GM19467 (cell line): Measurements from ENCODE around the gene WNK1.
"Not testable (repeated sequence)": the region's sequence is repeated elsewhere in the genome, so short reads cannot be mapped to it uniquely, and the experiment has no call there.

Source experiments
- ATAC-seq: cut with Tn5 transposase; IDR thresholded peaks from one replicate; pipeline ENCODE4 v1.9.1; 2021; ENCODE audit warnings: mild to moderate bottlenecking, moderate library complexity; ENCODE audit not compliant: unreplicated experiment

The WNK1 gene

GRCh38 chr12:810671-811415 lies 58.5 kb downstream of the WNK1 start:
- no peak for ATAC-seq

- ATAC-seq = no peak
Measured at GRCh38 chr12:812950-813349, 60.6 kb downstream of the WNK1 start.

GRCh38 chr12:817456-817855 lies 65.1 kb downstream of the WNK1 start:
- ATAC-seq = not testable (repeated sequence)

- ATAC-seq = no peak
Measured at GRCh38 chr12:817941-818600, 65.7 kb downstream of the WNK1 start.

- no peak for ATAC-seq
Measured at GRCh38 chr12:818733-819132, 66.4 kb downstream of the WNK1 start.

- ATAC-seq = no peak
Measured at GRCh38 chr12:820336-820735, 68.0 kb downstream of the WNK1 start.

GRCh38 chr12:823028-823698 lies 70.8 kb downstream of the WNK1 start:
- ATAC-seq = peak; percentile 82

- no peak for ATAC-seq
Measured at GRCh38 chr12:826331-826730, 74.0 kb downstream of the WNK1 start.

GRCh38 chr12:828726-829395 lies 76.5 kb downstream of the WNK1 start:
- ATAC-seq = no peak

- no peak for ATAC-seq
Measured at GRCh38 chr12:830111-830867, 77.9 kb downstream of the WNK1 start.

GRCh38 chr12:835754-836518 lies 83.6 kb downstream of the WNK1 start:
- no peak for ATAC-seq

- no peak for ATAC-seq
Measured at GRCh38 chr12:836952-837351, 84.6 kb downstream of the WNK1 start.

GRCh38 chr12:837548-837947 lies 85.2 kb downstream of the WNK1 start:
- no peak for ATAC-seq

GRCh38 chr12:843609-844008 lies 91.2 kb downstream of the WNK1 start:
- no peak for ATAC-seq

- ATAC-seq = no peak
Measured at GRCh38 chr12:846421-846820, 94.0 kb downstream of the WNK1 start.

GRCh38 chr12:848173-848865 lies 95.9 kb downstream of the WNK1 start:
- ATAC-seq = no peak

- ATAC-seq = no peak
Measured at GRCh38 chr12:848882-849527, 96.6 kb downstream of the WNK1 start.

GRCh38 chr12:849733-850437 lies 97.5 kb downstream of the WNK1 start:
- ATAC-seq = not testable (repeated sequence)
